NCI-H146 treated with DMSO at 0.1 percent for 48 hours (cell line): ENCODE data around the gene STARD13.

Source experiments
- DNase-seq: peaks from one replicate; lab custom pipeline; 2025; ENCODE audit not compliant: unreplicated experiment; lab: John Stamatoyannopoulos, UW

STARD13 gene

DNA sequence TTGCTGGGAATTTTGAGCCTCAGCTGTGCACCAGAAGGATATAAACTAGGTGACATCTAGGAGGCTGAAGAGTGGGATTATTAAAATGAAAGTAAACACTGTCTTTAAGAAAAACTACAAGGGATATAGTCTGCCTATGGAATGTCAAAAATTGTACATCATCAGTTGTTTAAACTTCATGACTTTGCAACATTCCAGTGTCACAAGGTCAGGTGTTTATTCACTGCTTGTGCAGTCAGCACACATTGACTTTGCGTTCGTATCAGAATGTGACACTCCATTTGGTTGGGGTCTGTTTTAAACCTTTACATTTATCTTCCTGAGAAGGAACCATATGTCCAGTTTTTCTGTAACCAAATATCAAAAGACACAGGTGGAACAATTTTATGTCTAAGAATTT, 183.7 kb downstream of the STARD13 start:
- DNase-seq: no peak

DNA sequence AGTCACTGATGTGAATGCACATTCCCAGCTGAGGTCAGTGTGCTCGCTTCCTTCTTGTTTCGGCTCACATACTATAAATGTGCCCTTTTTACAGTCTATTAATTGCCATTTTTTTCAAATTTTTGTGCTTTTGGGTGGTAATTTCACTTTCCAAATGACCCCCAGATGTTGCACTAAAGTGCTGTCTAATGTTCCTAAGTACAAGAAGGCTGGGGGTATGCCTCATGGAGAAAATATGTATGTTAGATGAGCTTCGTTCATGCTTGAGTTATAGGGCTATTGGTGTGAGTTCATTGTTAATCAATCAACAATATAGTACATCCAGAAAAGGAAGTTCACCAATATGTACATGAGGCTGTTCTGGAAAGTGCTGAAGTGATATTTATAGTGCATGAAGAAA, 184.7 kb downstream of the STARD13 start:
- DNase-seq: no peak

DNA sequence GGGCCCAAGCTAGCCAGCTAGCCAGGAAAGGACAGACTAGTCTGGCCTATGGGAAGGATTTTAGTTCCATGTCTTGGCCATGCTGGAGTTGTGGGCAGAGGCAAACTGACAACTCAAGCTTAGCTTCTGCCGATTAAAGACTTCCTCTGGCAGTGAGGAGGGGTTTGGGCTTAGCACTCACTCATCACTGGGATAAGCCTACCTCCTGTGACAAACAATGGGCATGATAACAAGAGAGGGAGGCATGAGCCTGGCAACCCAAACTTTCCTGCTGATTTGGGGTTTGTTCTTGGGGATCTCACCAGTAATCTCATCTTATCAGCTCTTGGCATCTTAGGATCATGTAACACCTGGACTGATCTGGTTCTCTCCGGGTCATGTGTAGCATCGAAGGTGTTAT, 185.7 kb downstream of the STARD13 start:
- no peak for DNase-seq

DNA sequence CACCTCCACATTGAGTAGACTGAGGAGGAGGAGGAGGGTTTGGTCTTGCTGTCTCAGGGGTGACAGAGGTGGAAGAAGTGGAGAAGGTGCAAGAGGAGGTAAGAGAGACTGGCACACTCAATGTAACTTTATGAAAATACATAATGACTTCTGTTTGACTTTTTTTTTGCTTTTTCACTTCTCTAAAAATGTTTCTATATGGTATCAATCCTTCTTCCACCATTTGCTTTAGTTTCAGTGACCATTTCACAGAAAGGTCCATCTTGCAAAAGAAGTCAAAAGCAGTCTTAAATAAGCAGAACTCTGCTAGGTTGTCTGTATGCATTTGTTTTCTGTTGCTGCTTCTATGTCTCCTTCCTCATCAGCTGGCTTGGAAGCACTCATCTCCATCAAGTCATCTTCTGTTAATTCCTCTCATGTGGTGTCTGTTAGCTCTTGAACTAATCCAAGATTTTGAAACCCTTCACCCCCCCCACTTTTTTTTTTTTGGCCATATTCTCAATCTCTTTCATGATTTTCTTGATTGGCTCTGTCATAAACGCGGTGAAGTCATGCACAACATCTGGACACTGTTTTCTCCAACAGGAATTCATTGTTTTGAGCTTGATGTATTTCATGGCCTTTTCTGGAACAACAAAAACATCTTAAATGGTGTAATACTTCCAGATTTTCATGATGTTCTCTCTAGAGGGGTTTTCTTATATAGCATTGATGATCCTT, 188.5 kb downstream of the STARD13 start:
- DNase-seq: no peak

DNA sequence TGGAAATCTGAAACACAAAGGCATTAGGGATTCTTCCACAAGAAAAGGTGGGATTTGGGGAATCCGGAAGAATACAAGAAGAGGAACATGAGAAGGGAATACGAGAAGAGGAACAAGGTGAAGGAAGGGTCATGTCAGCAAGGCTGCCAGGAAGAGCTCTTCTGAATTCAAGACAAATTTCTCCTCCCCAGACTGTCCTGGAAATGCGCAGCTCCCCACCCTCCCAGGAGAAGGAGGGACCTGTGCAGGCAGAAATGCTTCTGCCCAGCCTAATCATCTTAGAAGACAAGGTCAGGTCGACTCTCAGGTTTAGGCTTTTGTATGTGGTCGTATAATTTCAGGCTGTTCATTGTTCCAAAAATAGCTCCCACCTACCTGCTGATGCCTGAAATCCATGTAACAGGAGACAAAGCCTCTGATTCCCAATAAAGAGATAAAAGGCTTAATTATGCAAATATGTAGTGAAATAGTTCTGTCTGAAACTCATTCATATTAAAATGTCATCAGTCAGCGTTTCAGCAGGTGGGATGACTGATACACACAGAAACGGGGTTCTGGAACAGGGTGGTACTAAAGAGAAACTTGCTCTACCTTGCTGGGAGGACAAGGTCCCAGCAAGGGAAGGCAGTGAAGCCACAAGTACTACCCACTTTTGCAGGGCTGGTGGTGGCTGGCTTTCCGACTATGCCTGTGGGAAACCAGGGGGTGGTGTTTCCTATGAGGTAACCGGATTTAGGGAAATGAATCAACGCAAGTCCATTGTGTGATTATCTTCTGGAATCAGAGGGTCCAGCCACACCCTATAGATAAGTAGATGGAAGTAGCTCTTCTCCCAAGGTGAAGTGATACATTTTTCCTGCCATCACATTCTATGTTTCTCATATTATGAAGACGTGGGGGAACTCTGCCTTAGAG, 193.2 kb downstream of the STARD13 start:
- DNase-seq: no peak

DNA sequence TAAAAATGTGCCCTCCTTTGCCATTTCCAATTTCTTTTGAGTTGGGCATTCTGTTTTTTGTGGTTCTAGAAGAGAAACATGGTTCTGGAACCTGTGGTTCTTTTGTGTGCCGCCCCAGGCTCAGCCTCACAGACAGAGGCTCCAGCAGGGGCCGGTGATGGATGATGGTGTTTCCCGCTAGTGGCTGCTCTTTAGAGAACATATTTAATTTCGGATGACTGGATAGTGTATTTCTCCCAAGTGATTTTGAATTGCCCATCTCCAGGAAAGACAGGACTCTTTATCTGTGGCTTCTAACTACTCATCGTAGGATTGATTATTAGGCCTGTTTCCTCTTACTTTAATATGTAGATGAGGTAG, 194.2 kb downstream of the STARD13 start:
- DNase-seq: no peak

DNA sequence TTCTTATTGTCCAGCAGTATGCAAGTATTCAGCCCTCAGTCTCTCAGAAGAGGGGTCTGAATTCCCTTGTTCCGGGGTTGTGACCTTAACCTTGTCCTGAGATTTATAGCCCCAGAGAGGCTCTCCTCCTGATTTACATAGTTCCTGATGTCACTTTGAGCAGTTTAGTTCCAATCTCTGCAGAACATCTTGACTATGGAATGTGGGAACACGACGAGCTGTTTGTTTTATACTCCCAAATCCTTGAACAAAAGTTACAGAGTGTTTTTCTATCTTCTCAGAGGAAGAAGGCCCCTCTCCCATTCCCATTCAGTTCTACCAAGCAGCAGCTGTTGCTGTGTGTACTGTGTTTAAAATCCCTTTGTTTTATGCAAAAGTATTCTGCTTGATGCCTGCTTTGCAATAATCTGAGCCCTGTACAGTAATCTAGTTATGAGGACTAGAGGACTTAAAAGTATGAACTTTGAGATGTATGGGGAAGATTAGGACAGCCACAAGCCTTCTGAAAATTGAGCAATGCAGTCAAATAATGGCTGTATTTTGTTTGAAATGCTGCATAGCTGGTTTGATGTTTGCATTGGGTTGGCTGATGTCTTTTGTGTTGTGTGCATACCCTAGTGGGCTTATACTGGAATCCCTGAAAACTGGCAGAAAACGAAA, 194.7 kb downstream of the STARD13 start:
- no peak for DNase-seq

DNA sequence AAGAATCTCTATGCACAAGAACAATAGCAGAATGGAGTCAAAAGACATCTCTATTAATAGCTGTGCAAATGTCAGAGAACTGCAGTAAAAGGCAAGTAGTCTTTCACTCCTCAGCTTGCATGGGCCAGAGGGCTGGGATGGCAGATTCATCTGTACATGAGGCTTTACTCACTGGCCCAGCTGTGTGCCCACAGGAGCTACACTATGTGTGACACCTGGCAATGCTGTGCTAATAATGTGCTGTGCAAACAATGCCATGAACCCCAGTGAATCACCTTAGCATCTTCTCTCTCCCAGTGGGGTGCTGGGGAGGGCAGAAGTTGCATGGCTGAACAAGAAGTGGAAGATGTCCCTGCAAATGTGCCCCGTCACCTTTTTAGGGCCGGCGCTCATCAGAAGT, 196.2 kb downstream of the STARD13 start:
- DNase-seq: no peak

DNA sequence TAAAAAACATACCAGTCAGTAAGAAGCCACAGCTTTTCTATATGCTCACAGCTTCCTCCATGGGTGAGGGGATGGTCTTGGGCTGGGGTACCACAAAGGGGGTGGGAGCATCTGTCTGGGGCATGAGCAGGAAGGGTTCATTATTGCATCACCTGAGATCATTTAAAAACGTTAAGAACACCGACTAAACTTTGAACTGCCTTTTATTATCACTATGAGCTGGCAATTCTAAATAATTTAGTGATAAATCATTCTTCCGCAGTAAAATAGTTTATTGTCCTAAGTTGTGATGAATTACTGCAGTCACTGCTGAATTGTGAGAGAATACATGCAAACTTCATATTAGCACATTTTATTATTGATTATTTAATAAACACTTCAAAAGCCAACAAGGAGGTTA, 197.8 kb downstream of the STARD13 start:
- no peak for DNase-seq

DNA sequence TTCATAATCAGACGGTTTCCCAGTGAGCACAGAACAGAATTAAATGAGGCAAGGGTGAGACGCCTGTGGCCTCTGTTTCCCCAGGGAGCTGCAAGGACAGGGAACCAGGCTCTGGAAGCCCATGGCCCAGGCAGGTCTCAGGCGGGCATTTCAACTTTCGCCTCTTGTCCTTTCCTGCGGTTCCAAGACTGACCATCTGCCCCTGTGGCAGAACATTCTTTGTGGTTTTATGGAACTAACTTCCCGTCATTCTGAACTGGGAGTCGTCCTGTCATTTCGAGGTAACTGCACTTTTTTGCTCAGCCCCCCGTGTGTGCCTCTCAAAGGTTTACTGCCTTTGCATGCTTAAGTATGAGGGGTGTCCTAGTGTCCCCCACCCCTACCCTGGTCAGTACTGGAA, 198.5 kb downstream of the STARD13 start:
- DNase-seq: no peak

DNA sequence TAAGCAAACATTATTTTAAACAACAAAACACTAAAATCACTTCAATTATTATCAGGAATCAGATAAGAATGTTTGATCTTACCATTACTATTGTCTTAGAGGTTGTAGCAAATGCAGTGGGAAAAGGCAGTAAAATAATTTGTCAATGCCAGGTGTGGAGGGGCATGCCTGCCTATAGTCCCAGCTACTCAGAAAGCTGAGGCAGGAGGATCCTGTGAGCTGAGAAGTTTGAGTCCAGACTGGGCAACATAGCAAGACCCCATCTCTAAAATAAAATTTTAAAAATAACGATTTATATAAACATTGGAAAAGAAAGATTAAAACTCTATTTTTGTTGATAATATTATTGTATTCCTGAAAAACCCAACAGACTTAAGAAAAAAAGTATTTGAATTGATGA, 202.5 kb downstream of the STARD13 start:
- DNase-seq: no peak

DNA sequence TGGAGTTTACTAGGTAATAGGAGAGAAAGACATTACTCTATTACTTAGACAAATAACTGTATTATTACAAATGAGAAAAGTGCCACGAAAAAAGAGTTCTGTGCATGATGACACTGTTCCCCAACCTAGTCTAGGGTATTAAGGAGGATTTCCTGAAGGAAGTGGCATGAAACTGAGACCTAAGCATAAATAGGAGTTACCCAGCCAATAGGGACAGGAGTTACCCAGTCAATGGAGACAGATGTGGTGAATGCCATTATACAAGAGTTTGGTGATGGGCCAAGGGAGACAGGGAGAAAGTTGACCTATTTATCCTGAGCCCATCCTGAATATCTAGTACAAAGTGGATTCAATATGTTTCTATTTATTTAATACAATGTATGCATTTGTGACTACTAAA, 203.9 kb downstream of the STARD13 start:
- DNase-seq: no peak

DNA sequence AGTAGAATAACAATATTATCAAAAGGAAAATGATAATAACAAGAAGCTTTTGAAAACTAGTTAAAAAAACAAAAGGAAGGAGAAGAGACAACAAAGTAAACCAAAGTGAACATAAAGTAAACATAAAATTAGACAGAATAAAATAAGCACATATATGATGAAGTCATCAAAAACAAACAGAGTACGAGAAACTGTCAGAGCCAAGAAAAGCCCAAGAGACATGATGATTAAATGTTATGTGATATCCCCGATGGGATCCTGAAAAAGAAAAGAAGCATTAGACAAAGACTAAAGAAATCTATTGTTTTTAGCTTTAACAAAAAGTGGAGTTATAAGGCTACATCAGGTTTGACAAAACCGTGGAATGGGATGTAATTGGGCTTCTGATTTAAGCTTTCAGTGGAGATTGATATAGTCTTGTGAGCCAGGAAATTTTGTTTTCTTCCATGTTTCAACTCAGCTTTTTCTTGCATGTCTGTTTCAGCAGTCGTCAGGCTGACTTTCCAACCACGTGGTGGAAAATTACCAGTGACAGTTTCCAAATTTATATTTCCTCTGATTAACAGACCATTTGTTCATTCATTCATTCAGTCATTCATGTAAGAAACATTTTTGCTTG, 204.5 kb downstream of the STARD13 start:
- no peak for DNase-seq

DNA sequence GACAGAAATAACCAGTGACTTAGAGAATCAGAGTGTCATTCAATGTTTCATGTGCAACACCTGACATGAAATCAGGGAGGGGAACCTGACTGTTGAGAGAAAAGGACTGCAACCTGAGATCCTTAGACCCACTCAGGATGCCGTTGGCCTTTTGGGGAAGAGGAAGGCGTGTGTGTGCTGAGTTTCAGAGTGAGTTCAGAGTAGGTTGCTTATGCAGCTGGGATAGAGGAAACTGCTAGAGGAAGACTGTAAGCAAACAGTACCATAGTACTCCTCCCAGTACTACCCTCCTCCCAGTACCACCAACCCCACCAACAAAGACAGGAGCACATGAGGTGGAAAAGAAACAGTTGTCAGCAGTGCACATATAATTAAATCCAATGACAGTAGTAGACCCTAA, 205.6 kb downstream of the STARD13 start:
- no peak for DNase-seq

DNA sequence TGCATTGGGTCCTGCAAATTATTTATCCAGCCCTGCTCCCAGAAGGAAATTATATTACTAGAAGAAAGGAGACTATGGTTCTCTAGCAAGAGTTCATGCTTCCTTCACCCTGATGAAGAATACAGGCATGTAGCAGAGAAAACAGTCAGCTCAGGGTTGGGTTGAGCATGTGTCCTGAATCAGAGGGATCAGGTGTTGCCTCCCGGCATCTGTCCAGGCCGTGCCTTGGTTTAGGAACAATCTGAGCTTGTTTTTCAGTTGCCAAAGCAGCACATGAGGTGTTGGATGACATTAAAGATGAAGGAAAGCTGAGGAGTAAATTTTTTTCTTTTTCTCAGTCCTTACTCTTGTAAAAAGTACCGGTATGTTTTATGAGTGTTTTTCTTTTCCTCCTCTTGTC, 207.3 kb downstream of the STARD13 start:
- DNase-seq: no peak

DNA sequence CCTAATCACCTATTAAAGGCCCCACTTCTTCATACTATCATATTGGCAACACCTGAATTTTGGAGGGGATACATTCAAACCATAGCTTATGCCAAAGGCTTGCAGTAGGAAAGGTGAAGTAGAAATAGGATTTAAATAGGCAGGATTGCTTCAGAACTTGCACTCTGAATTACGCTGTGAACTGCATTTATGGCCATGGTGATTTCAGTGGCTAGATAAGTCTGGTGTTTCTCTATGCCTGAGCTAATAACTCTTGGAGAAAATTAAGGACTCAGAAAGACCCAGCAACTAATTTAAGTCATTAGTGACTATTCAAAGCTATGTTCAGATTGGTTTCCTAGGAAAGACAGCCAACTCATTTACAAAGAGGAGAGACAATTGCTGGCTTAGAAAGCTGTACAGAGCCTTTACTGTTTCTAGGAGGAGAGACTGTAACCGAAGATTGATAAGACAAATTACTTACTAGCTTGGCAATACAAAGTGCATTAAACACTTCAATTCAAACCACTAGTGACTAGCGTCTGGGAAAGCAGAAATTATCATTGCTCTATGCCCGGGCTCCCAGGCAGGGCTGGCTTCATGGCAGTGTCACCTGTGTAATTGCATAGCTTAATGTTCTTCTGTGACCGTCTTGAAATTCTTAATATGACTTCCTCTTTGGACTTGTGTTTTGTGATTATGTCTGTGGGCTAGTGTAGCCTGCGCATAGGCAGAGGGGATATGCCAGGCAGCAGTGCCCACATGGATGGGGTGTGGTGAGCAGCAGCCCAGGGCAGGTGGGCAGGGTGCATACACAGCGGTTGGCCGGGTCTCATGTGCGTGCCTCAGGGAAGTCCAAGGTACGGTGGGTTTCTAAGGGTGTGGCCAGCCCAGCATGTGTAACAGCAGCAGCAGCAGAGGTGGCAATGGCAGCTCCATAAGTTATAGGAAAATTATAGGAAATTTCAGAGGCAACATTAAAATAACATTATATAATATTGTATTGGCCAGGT, 209.3 kb downstream of the STARD13 start:
- no peak for DNase-seq

DNA sequence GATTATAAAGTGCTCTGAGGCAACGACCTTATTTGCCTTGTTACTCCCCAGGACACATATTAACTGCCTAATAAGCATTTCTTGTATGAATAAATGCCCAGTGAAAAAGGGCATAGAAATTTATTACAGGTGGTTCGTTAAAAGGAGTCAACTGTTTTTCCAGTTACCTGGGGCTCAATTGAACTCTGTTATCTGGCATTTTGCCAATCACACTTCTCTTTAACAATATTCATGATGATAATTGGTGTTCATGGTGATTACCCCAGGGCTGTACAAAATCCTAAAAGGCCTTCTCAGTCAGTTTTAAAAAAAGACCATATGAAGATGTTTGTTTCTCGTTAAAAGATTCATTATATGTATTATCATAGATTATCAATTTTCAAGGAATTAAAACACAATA, 212.2 kb downstream of the STARD13 start:
- peak; percentile 71 for DNase-seq

DNA sequence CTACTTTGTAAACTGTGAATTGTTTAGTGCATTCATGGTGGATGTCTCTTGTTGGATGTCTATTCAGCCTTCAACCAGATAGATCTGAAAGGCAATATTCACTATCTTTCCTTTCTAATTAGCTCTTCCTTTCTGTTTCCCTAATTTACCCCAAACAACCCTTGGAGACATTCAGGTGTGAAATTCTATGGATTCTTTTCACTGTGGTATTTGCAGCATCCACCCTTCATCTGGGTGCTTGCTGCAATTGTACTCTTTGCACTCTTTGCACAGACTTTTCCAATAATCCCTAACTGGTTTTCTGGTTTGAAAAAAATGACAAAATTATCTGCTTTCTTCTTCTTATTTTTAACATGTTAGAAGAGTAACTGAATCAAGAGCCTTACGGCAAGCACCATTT, 212.8 kb downstream of the STARD13 start:
- DNase-seq: no peak

DNA sequence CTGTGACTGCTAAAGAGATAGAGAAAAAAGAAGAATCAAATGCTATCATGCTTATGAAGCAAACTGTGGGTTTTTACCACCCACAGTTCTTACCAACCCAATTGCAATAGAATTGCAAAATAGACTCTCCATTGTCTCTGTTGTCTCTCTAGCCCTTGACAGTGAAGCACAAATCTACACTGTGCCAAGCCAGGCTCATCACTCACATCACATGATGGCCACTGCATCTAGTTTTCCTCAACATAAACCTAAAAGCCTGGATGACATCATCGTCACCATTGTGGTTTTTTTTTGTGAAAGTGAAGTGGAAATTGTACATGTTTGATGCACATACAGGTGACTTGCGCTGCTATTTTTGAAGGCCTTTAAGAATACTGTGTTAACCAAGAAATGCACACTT, 213.3 kb downstream of the STARD13 start:
- no peak for DNase-seq

DNA sequence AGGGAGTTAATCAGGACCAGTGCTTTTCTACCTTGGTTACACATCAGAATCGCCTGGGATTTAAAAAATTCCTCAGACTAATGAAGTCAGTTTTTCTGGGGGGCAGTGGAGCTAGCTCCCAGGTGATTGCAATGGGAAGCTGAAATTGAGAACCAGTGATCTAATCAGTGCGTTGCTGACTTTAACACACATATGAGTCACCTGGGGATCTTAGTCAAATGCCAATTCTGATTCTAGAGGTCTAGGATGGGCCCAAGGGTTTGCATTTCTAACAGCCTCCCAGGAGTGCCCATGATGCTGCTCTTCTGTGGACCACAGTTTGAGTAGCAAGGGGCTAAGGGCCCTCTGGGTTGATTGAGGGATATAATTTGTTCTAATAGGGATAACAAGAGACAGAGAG, 214.8 kb downstream of the STARD13 start:
- no peak for DNase-seq
